ENCODE results near the gene MYO15A. TPM values are rescaled to one million over a fixed set of nuclear protein-coding genes. Genes with fewer than 3 reads are reported as not detected.

Gene MYO15A, protein sequence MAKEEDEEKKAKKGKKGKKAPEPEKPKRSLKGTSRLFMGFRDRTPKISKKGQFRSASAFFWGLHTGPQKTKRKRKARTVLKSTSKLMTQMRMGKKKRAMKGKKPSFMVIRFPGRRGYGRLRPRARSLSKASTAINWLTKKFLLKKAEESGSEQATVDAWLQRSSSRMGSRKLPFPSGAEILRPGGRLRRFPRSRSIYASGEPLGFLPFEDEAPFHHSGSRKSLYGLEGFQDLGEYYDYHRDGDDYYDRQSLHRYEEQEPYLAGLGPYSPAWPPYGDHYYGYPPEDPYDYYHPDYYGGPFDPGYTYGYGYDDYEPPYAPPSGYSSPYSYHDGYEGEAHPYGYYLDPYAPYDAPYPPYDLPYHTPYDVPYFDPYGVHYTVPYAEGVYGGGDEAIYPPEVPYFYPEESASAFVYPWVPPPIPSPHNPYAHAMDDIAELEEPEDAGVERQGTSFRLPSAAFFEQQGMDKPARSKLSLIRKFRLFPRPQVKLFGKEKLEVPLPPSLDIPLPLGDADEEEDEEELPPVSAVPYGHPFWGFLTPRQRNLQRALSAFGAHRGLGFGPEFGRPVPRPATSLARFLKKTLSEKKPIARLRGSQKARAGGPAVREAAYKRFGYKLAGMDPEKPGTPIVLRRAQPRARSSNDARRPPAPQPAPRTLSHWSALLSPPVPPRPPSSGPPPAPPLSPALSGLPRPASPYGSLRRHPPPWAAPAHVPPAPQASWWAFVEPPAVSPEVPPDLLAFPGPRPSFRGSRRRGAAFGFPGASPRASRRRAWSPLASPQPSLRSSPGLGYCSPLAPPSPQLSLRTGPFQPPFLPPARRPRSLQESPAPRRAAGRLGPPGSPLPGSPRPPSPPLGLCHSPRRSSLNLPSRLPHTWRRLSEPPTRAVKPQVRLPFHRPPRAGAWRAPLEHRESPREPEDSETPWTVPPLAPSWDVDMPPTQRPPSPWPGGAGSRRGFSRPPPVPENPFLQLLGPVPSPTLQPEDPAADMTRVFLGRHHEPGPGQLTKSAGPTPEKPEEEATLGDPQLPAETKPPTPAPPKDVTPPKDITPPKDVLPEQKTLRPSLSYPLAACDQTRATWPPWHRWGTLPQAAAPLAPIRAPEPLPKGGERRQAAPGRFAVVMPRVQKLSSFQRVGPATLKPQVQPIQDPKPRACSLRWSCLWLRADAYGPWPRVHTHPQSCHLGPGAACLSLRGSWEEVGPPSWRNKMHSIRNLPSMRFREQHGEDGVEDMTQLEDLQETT (N-terminal part only)
- total RNA-seq (2014; rRNA removed) = not detected in 2 replicates
- polyA plus RNA-seq (2012) = 0.01 TPM

DNA sequence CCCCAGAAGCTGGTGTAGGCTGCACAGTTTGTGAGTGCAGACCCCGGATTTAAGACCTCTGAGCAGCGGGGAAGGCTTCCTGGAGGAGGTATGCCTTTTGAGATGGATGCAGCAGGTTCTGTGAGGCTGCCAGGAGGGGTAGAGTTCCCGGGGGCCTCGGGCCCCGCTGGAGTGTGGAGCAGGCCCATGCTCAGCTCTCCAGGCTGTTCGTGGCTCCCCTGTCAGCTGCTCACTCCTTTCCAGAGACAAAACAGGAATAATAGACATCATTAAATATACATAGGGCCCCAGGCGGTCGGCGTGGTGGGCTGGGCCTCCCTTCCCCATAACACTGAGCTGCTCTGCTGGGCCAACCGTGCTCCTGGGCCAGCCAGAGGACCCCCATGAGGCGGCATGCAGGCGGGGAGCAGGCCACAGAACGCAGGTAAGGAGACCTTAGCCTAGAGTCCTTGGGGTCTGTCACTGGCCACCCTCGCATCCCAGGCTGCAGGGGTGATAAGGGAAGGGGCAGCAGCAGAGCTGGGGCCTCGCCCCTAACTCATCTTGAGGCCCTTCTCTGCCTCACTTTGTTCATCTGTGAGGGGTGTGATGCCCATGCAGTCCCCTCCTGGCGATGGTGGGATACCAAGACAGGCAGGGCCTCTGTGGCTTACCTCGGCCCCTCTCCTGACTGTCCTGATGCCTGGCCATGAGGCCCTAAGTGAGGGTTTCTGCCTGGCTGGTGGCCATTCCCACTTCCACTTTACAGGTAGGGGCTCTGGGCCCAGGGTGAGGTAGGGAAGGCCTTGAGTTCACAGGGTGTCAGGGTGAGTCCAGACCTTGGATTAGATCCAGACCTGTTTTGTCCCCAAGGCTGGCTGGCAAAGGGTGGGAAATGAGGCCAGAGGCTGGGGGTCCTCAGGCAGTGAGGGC lies at the start of gene MYO15A:
Gene MYO15A, plus strand, starts transcription at position 356 of the 912 bp plus-strand sequence. CDS start 10,045 bp downstream, outside the sequence.
- no peak for DNase-seq (ENCODE audit: low read depth)

DNA sequence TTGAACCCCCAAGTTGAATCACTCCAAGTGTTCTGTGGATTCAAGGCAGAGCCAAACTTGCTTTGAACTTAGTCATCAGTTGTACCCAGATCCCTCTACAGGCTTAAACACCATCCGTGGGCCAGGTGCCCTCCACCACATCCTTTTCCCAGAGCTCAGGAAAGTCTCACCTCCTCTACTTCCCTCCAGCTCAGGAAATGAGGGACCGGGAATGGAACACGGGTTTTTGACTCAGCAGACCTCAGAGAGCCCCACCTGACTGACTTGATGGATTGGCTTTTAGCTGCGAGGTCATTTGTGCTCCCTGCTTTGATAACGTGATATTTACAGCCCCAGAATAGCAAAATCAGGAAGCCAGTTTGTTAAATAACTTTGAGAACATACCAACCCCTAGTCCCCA lies 49.3 kb upstream of the MYO15A start:
- no peak for DNase-seq (ENCODE audit: low read depth)

DNA sequence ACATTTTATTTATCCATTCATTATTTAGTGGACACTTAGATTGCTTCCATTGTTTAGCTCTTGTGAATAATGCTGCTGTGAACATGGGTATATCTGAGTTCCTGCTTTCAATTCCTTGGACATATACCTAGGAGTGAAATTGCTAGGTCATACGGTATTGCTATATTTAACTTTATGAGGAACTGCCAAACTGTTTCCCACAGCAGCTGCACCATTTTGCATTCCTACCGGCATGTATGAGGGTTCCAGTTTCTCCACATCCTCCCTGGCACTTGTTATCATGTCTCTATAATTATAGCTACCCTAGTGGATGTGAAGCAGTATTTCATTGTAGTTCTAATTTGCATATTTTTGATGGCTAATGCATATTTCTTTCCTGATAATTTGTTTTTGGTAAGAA lies 44.5 kb upstream of the MYO15A start:
- DNase-seq (ENCODE audit: low read depth) = peak; percentile 25

DNA sequence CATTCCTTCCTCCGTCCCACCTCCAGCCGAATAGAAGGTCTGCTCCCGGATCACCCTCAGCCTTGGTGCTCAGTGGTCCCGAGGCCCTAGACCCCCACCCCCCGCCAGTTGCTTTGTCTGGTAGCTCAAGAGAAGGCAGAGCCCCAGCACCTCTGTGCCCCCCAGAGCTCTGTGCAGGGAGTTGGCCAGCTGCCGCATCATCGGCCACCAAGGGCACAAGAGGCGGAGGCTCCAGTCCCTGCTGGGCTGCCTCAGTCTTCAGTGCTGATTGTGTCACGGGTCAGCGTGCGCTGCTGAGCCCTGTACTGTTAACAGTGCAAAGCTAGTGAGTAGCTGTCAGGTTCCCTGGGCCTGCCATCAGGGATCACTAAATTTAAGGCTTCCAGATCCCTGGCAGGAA lies 43.0 kb upstream of the MYO15A start:
- DNase-seq (ENCODE audit: low read depth) = no peak

DNA sequence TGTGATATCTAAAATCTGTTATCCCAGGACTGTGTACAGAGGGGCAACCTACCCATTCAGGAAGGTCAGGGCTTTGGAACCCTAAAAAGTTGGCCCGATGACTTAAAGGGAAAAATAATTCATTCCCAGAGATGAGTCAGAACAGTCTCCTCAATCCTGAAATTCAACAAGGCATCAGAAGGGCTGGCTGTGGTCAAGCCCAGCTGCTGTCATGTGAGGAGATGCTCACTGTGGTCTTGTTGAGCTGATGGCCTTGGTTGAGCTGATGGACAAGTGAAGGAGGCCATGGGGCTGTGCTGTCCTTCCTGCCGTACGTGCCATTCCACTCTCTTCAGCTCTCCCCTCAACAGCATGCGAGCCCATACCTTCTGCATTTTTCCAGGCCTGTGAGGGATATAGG lies 41.7 kb upstream of the MYO15A start:
- peak; percentile 66 for DNase-seq (ENCODE audit: low read depth)

DNA sequence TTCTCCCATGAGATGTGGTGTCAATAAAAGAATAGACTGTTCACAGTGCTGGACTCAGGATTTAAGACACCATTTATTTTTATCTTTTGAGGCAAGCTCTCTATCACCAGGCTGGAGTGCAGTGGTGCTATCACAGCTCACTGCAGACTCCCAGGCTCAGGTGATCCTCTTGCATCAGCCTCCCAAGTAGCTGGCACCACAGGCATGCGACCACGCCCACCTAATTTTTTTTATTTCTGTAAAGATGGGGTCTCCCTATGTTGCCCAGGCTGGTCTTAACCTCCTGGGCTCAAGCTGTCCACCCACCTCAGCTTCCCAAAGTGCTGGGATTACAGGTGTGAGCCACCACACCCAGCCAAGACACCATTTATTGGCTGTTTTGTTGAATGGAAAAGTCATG lies 39.5 kb upstream of the MYO15A start:
- DNase-seq (ENCODE audit: low read depth) = no peak

DNA sequence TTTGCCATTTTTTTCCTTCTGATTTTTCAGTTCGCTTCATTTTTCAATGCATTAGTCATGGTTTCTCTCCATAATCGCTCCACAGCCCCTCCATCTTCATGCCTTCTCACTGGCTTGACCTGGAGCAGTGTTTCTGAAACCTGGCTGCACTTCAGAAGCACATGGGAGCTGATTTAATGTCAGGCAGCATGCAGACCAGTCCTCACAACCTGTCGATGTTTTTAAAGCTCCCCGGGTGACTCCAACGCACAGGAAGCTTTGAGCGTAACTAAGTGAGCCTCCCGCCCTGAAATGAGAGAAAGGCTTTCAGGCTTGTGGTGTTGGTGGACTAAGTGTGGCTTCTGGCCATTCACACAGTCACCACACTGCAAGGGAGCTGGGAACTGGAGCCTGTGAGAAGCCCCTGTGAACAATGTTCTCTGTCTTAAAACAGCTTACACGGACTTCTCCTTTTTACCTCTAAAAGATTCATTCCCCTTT lies 37.7 kb upstream of the MYO15A start:
- peak; percentile 41 for DNase-seq (ENCODE audit: low read depth)

DNA sequence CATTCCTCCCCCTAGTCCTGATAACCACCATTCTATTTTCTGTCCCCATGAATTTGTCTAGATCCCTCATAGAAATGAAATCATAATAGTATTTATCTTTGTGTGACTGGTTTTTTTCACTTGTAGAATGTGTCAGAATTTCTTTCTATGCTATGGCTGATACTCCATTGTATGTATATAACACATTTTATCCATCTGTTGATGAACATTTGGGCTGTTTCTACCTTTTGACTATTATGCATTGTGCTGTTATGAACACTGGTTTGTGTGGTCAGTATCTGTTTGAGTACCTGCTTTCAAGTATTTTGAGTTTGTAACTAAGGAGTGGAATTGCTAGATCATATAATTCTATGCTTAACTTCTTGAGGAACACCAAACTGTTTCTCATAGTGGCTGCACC lies 36.8 kb upstream of the MYO15A start:
- DNase-seq (ENCODE audit: low read depth) = no peak

DNA sequence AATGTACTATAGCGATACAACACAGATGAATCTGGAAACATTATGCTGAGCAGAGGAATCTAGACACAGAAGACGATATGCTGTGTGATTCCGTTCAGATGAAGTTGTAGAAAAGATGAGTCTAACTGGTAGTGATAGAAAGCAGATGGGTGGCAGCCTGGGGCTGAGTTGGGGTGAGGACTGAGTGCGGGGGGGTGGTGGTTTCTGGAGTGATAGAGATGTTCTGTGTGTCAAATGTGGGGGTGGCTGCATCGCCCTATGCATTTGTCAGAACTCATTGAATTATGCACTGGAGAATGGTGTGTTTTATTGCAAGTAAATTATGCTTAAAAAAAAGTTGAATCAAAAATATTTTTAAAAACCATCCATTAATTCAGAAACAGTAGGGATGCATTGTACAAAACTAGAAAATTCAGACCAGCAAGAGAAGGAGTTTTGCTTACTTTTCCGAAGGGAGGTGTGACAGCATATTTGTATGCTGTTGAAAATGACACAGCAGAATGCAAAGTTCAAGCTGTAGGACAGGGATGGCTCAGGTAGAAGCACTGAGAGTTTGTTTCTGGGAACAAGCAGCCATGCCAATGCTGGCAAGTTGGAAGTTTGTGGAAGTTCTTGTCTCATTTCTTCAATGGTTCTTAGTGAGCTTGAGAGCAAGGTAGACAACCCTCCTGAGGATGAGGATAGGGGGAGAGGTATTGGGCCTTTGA lies 33.8 kb upstream of the MYO15A start:
- DNase-seq (ENCODE audit: low read depth) = no peak

DNA sequence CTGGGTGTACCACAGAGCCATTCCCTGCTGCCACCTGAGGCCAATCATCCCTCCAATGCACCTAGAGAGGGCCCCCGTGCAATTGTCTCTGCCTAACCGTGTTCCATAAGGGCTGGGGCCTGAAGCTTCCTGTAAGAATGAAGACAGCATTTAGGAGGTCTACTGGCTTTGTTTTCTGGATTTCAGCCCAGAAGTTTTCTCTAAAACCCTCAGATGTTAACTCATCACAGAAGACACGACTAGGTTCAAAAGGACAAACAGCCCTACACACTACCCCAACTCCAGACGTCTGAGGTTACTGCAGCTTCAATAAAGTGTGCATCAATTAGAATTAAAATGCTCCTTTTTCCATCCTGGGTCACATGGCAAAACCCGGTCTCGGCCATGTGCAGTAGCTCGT lies 31.6 kb upstream of the MYO15A start:
- DNase-seq (ENCODE audit: low read depth) = no peak

DNA sequence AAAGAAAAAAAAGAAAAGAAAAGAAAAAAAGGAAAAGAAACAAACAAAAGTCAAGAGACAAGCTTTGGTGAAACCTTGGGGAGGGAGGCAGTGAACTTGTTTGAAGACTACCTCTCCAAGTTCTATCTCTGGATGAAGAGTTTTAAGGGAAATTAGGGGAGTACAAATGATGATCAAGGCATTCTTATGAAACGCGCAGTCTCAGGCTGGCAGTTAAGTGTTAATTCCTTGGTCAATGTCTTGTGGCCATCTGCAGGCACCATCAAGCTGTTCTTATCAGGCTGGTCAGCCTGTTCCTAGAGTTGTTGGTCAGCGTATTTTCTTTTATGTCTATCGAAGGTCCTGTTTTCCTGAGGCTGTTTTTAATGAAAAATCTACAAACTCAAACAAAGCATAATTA lies 29.0 kb upstream of the MYO15A start:
- no peak for DNase-seq (ENCODE audit: low read depth)

DNA sequence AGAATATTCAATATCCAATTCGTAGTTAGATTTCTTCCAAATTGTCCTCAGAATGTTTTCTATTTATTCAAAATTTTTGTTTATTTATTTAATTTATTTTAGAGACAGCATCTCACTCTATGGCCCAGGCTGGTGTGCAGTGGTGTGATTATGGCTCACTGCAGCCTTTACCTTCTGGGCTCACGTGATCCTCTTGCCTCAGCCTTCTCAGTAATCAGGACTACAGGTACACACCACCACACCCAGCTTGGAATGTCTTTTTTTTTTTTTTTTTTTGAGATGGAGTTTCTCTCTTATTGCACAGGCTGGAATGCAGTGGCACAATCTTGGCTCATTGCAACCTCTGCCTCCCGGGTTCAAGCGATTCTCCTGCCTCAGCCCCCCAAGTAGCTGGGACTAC lies 24.3 kb upstream of the MYO15A start:
- no peak for DNase-seq (ENCODE audit: low read depth)

DNA sequence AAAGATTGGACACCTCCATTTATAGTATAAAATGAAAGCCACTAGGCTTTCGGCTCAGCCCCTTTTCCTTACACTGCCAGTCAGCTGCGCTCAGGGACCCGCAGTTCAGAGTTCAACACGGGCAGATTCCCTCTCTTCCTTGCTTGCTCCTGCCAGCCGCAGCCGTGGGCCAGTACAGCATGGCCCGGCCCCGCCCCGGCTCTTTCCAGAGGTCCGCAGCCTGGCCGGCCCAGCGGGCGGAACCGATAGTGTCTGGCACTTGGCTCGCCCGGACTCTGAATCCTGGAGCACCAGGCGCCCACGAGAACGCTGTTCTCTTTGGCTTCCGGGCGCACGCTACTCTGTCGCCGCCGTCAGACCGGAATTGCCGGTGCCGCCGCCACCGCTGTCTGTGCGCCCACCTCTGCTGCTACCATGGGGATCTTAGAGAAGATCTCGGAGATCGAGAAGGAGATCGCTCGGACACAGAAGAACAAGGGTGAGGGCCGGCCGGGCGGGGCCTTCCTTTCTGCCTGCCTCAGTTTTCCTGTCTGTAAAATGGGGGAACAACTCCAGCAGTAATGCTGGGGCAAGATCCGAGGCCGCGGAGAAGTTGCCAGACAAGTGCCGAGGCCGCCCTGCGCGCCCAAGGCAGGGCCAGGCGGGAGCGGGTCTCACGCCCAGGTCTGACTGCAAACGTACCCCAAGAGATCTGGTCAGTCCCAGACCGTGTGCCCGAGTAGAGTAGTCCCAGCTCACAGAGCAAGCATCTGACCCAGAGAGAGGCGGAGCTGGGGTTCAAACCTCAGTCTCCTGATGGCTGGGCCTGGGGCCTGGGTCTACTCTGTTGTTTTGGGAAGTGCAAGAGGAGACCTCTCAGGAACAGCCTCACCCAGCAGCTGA lies 20.7 kb upstream of the MYO15A start, which contains the start of gene DRG2:
Gene DRG2, plus strand, starts transcription at position 339 of the 882 bp plus-strand sequence. Its CDS starts 76 bp downstream, at position 415.
- DNase-seq (ENCODE audit: low read depth) = peak; percentile 89

DNA sequence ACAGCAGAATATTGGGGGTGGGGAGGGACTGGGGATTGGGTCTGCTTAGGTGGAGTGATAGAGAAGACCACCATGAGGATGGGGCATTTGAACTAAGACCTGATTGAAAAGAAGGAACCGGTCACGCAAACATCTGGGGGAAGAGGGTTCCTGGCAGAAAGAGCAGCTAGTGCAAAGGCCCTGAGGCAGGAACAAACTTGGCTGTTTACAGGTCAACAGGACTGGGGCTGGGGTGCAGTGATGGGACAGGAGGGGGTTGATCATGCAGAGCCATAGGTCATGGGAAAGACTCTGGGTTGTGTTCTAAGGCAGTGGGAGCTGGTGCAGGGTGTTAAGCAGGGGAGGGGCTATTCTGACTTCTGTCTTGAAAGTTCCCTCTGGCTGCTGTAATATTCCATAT lies 18.9 kb upstream of the MYO15A start:
- DNase-seq (ENCODE audit: low read depth) = no peak

DNA sequence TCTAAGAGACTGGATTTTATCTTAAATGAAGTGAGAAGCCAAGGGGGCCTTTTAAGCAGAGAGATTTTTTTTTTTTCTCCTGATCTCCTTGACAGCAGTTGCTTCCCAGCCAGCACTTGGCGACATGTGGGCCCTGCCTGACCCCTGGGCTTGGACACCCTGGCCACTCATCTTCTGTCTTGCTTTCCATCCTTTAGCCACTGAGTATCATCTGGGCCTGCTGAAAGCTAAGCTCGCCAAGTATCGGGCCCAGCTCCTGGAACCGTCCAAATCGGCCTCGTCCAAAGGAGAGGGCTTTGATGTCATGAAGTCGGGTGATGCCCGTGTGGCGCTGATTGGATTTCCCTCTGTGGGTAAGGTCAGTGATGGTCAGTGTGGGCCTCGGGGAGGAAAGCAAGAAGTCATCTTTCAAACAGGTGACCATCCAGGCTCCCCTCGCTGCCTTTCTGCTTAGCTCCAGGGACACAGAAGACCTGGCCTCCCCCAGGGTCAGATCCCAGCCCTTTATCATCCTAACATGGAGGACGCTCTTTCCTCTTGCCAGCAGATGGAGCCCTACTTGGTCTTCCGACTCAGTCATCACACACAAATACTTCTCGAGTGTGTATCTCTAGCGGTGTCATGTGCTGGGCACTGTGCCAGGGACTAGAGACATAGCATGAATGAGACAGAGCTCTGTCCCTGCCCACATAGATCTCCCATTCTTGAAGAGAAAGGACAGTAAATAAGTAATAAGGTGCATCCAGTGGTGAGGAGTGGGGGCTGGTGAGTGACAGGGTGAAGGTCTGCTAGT lies 14.7 kb upstream of the MYO15A start:
- DNase-seq (ENCODE audit: low read depth) = peak; percentile 79

DNA sequence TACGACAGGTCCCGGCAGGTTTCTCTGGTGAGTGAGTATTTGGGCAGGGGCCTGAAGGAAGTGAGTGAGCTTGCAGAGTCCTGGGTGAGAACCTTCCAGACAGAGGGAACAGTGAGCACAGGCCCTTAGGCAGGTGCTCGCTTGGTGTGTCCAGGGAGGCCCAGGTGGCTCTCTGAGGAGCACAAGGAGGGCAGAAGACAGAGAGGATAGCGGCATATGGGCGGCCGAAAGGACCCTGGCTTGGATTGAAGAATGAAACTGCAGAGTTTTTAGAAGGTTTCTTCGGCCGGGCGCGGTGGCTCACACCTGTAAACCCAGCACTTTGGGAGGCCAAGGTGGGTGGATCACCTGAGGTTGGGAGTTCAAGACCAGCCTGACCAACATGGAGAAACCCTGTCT lies 14.1 kb upstream of the MYO15A start:
- no peak for DNase-seq (ENCODE audit: low read depth)

DNA sequence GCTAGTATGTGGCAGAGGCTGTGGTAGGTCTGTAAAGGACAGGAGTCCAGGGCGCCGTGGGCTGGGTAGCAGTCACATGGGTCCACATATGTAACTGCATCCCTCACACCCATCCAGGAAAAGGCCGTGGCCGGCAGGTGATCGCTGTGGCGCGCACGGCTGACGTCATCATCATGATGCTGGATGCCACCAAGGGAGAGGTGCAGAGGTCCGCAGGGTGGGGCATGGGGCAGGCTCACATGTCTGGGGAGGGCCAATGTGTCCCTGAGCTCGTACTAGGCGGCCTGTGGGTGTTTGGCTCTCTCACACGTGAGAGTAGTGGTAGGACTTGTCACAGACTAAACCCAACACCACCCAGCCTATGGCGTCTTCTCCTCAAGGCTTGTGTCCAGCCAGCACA lies 9.0 kb upstream of the MYO15A start:
- no peak for DNase-seq (ENCODE audit: low read depth)

DNA sequence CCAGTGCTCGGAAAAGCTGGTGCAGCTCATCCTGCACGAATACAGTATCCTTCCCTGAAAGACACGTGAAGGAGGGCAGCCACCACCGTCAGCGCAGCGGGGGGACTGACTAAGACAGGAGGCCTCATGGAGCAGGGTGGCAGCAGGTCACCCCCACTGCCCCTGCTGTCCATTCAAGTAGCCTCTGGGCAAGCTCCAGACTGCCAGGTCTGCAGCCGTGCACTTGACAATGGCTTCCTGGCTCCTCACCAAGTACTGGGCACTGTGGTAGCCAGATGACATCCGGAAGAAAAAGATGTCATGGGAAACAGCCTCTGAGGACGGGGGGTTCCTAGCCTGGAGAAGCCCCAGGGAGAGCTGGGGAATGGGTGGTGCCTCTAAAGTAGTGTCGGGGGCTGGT lies 7.9 kb upstream of the MYO15A start:
- DNase-seq (ENCODE audit: low read depth) = no peak
